ENCODE results near the gene PNPLA5.

Gene PNPLA5

DNA sequence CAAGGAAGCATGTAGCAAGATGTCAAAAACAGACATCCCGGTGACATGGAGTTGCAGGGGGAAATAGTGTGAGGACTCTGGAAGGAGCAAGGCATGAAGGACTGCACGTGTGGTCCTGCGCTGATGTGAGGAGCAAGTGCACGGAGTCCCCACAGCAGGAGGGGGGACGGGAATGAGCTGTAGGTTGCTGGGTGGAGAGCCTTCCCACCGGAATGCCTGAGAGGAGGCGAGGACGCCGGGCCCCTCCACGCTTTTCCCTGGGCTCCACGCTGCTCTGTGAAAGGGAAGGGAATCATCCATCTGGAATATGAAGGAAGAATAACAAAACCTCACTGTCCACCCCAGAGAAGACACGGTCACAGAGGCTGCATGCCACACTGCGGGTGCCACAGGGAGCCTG is 56.1 kb downstream of the PNPLA5 start:
- no peak for DNase-seq

DNA sequence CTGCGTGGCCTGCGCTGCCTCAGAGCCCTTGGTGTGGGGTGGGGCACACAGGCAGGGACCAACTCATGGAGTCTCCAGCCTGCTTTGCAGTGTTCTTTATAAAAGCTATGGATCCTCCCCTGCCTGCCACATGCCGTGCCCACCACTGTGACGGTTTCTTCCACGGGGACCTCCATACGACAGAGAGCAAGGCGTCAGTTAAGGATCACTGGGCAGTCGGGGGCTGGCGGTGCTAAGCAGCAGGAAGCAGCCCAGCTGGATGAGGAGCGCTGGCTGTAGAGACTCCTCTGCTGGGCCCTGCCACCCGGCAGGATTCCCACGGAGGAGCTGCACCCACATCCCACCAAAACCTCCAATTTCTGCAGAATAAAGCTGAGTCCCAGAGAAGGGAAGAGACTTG is 56.6 kb downstream of the PNPLA5 start:
- DNase-seq, result no peak

DNA sequence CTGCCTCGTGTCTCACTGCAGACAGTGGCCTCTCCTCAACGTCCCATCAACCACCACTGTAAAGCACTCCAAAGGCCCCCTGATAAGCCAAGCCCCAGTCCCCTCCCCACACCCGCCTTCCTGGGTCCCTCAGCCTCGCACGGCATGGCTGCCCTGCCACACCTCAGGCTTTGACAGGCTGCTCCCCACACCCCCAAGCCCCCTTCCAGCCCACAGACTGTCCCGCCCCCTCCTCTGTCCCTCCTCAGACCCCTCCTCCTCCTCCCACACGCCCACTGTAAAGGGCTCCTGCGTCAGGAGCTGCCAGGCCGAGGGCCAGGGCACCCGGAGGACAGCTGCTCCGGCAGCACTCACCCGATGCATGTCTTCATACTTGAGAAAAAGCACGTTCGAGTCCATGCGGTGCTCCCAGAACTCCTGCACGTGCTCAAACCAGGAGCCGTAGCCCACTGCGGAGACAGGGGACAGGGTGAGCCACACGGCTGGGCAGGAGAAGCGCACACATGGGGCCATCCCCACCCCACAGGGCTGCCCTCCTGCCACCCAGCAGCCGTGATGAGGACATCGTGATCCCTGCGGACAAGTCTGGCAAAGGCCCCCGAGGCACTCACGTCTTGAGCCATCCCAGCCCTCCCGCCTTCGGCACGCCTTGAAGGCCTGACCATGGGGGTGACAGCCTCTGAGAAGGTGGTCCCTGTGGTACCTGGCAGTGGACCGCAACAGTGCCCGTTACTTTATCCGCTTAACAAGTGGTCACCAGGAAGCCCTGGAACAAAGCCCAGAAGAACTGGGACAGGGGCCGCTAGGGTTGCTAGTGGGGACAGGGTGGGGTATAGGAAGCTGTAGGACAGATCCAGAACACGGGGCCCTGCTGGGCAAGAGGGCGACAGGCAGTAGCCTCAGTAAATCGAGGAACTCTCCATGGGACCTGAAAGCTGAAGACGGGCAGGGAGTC is 58.2 kb downstream of the PNPLA5 start:
- DNase-seq, result no peak

DNA sequence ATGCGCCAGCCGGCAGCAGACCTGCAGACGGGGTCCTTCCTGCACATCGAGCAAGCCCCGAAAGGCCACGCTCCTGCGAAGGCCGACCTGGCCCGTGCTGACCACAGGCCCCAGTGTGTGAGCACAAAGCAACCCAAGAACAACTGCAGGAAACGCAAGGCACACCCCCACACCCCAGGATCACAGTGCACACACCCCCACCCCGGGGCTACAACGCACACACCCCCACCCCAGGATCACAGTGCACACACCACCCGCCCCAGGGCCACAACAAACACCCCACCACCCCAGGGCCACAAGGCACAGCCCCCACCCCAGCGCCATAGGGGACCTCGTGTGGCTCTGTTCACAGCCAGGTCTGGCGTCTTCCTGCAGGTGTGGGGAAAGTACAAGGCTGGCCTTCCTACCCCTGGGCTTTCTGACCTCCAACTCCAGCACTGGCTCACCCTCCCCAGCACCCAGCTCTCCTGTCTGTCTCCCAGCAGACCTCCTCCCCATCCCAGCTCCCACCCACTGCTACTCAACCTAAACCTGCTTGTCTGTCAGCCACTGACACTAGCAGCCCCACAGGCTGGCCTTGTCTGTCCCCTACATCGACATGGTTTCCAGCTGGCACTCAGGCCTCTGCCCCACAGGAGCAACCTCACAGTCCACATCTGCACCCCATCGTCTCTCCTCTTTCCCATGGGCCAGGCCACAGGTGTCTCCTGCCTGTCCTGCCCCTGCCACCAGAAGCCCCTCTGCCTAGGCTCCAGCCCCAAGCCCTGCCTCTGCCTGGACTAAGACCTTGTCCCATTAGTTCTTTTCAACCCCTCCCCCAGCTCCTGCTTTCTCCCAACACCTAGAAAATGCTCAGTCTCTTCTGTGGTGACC is 59.2 kb downstream of the PNPLA5 start:
- no peak for DNase-seq

DNA sequence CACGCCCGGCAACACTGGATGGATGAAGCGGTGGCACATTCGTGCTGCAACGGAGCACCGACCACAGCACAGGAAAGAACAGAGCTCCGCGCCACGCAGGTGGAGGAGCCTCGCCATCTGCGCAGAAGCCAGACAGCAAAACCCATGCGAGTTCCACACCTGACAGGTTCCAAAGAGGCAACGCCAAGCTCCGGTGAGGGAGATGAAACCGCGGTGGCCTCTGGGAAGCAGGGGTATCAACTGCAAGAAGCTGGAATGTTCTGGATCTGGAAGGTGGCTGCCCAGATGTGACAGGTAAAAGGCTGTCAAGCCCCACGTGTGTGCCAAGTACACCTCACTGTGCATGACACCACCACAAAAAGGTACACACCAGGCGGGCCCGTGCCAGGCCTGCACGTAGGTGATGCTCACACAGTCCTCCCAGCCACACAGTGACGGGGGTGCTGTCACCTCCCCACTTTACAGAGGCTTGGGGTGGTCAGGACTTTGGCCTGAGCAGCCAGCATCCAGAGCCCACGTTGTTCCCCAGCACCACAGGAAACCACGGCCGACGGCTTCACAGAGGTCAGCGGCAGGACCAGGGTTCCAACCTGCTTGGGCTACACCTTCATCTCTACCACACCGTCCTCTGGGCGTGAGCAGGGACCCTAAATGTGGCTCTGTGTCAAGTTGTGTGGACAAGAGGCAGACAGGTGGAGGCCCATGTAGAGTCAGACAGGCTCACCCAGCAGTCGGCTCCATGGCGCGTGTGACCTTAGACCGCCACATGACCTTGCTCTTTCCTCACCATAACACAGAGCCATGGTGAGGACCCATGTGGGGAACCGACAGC is 60.0 kb downstream of the PNPLA5 start:
- DNase-seq, result no peak

DNA sequence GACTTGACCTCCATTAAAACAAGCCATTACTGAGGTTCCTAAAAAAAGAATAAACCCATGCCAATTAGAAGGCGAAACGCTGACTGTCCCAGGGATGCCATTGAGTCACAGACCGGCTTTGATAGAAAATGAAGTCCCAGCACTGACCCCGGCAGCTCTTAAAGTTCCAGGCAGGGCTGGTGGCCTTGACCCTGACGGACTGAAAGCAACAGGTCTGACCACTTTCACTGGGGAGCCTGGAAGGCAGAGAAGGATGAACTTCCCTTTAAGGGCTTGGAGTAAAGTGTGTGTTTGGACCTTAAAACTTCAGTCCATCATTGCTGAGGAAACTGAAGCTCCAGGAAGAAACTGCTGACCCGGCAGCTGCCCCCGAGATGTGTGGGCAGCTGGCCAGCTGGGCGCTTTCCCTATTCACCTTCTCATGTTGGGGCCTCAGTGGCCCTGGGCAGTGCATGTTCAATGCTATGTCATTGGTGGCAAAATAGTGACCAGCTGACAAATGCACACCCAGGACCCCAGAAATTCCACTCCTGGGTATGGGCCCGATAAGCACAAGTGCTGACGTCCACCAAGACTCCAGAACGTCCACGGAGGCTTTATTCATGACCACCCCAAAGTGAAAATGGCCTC is 60.8 kb downstream of the PNPLA5 start:
- DNase-seq, result no peak

DNA sequence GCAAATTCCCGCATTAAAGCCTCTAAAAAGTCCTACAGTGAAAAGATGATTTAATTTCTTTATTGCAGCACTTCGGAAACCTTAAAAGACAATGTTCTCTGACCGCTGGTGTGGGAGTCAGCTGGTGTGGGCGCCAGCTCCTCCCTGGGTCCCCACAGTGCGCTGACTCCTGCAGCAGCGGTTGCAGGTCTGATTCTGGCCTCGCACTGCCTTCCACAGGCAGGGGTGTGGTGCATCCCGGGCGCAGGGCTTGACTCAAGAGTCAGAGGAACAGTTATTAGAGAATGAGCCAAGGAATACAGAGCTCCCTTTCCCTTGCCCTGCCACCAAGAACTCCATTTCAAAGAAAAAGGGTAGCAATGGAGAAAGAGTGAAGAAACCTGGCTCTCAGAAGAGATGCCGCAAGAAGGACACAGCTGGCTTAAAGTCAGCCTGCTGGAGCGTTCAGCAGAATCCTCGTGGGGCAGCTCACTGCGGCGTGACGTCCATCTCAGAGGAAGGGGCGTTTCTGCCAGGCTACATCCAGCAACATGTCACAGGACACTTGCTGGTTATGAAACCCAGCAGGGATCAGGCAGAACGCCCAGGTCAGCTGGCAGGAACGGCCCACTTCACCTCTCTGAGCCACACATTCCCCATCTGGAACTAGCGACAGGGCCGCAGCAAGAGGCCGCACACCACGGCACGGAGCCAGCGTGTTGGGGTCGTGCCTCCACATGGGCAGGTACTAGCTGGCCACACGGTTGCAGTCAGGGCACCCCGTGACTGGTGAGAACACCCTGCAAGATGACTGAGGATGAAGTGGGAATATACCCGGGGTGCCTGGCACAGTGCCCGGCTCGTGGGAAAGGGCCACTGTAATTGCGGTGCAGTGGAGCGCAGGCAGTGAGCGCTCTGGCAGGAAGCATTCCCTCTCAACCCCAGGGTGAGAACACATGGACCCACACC is 61.6 kb downstream of the PNPLA5 start:
- DNase-seq, result no peak

All from NCI-H82 (cell line).